GM21360 (cell line): ENCODE measurements around the gene TAF8.

ENCODE experiments used
- ATAC-seq: cut with Tn5 transposase; IDR thresholded peaks from one replicate; pipeline ENCODE4 v1.9.1; 2021; ENCODE audit warnings: mild to moderate bottlenecking, moderate library complexity; ENCODE audit not compliant: unreplicated experiment

TAF8 gene

DNA sequence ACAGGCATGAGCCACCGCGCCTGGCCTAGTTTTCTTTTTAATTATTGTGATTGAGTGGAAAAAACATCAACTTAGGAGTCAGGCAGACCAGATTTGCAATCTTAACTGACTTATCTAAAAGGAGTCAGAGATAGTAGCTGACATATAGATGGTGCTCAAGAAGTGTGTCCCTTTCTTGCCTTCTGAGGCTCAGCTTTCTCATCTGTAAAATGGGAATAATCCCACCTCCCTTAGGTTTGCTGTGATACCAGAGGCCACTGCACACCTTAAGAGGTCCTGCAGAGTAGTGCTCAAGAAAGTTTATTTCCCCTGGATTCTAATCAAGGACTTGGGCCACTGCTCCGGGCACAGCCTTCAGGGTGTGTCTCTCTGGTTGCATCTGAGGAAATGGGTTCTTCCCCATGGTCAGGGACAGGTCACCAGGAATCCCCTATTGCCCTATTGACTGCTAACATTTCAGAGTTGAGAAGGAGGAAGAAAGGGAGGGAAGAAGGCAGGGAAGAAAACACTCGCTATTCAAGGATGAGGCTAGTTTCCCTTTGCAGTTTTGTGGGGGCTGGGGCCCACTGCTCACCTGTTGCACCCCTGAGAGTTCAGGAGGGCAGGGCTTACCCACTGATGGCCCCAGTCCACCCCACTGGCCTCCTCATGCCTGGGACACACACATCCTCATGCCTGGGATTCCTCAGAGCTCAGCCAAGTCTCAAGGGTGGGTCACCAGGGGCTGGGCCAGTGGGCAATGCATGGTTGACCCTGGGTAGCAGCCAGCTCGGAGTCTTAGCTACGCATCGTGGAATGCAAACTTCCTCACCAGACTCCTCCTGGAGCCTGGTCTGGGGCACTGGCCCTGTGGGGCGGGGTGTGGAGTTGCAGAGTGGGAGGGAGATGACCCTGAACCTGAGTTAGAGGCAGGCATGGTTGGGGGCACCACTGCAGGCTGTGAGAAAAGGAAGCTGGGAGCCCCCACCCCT, 70.9 kb downstream of the TAF8 start:
- no peak for ATAC-seq

DNA sequence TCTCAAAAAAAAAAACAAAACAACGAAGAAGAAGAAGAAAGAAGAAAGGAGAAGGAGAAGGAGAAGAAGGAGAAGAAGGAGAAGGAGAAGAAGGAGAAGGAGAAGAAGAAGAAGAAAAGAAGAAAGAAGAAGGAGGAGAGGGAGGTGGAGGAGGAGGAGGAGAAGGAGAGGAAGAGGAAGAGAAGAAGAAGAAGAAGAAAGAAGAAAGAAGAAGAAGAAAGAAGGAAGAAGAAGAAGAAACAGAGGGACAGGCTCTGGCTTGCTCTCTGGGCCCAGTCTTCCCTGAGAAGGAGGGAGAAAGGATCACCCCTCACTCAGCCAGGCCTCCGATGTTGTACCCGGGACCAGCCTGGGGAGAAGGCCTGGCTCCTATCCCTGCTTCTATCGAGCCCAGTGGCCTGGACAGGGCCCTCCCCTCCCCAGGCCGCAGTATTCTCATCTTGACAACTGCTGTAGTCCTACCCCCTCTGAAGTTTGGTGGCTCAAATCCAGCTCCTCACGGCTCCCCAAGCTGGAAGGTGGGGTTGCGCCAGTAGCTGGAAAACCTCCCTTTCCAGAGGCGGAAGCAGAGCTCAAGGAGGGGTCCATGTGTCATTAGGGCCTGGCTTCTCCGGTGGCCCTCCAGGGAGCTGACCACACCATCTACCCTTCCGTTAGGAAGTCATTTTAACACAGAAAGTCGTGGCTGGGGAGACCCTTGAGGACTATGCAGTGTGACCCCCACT, 73.2 kb downstream of the TAF8 start:
- ATAC-seq = no peak

DNA sequence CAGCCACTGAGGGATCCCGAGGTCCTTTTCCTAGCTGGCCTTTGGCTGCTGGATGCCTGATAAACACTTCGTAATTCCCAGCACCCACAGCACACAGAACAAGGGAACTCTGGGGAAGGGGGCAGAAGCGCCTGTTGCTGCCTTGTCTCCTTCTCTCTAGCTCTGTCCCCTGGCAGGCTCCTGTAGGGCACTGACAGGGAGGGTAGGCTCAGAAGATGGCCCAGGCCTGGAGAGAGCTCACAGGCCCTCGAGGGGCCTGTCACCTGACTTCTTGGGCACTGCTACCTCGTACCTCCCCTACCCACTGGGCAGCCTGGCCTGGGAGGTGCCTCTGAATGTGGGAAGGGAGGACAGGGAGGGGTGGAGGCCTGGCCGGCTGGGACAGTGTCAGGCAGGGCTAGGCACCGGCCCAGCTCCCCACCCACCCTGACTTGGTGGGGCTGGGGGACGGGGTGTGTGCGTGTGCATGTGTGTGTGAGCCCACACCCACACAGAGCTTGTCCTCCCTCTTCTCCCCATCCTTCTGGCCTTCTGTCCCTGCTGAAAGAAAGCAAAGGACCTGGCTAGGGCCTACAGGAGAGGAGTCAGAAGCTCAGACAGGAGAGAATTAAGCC, 74.0 kb downstream of the TAF8 start:
- no peak for ATAC-seq

DNA sequence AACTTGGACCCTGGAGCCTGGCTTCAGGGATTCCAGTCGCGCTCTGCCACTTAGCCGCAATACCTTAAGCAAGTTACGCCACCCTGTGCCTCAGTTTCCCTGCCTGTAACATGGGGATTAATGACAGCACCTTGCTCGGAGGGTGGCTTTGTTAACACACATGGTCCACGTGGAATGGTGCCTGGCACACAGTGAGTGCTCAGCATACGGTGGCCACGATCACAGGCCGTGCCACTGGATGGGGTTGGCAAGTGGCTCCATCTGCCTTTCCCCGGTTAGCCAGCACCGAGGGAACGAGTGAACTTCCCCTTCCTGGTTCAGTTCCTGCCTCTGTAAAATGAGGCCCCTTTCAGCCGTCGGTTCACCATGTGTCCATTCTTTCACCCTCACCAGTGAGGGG, 74.9 kb downstream of the TAF8 start:
- no peak for ATAC-seq

DNA sequence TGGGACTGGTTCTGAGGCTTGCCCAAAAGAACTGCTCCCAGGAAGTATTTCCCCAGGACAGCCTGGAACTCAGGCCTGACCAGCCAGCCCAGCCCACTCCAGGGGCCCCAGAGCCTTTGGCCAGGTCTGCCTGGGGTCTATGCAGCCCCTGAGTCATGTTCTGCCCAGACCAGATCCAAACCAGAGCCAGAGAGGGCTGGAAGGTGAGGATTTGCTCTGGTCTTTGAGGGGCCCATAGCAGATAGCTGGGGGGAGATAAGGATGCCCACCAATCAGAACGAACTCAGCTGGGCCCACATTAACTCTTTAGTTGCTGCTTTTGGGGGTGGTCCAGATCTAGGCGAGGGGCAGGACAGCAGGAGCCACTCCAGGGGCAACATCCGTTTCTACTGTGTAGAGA, 75.3 kb downstream of the TAF8 start:
- ATAC-seq = no peak

DNA sequence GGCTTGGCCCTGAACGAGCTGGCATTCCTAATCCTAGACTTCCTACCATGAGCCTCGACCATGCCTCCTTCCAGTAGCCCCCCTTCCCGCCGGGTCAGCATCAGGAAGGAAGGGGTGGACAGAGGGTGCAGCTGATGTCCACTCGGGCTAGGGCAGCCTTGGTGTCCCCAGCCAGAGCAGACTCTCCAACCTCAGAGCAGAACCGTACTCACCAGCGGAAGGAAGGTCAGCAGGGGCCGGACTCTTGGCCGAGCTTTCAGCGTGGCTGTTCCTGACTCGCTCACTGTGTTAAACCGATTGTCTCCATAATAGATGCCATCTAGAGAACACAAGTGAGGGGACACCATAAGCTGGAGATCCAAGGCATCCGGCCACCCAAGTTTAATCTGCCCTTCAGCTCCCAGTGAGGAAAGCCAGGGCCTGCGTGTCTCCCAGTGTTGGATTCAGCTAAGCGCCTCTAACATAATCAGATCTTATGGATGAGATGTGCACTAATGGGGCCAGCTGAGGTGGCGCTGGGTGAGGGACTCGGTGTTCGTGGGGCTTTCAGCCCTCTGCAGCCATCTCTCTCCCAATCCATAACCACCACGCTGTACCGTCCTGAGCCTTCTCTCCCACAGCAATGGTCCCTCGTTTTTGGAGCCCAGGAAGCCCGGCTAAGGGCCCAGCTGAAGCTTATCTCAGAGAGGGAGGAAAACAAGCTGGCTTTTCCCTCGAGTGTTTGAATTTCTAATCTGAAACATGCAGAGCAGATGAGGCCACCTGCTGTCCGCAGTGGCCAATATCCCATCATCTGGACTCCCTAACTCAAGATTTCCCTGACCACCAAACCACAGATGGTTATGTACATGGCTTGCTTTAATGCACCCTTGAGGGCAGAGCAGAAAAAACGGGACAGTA, 78.4 kb downstream of the TAF8 start:
- ATAC-seq = no peak

DNA sequence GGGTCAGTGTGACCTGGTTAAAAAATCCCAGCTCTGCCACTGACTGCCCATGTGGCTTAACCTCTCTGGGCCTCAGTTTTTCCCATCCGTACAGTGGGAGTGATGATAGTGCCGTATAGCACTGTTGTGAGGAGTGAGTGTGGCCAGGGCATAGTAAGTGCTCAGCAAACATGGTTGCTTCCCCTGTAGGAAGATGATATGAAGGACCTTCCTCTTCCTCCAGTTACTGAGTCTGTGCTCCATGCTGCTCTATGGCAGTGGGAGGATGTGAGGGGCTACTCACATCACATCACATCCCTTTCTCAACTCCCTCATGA, 79.0 kb downstream of the TAF8 start:
- ATAC-seq = no peak

DNA sequence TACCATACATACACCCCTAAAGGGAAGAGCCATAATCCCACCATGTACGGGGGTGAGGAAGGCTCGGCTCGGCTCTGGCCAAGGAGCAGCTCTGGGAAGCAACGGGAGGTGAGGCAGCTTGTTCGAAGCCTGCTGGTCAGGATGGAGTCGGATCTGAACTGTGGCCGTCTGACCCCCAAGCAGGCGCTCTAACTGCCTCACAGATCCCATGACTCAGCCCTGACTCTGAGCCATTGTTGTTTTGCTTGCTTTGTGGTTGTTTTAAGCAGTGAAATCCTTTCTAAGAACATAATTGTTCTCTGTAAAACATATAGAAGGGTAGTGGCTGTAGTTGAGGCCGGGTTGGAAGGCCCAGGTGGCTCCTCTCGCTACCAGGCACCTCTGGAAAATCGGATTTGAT, 81.2 kb downstream of the TAF8 start:
- ATAC-seq = no peak

DNA sequence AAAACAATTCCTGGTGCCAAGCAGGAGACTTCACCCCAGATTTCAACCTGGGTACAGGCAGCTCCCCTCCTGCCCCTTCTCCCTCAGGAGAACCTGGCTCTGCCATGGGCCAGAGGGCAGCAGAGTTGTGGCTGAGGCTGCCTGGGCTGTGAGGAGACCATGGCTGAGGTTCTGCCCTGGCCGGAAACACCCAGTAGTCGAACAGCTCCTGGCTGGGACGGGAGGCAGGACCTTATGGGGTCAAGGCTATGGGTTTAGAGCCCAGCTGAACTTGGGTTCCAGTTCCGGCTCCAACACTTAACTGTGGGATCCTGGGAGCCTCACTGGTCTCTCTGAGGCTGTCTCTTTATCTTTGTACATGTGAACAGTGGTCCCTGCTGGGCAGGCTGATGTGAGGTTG, 83.6 kb downstream of the TAF8 start:
- ATAC-seq = no peak

DNA sequence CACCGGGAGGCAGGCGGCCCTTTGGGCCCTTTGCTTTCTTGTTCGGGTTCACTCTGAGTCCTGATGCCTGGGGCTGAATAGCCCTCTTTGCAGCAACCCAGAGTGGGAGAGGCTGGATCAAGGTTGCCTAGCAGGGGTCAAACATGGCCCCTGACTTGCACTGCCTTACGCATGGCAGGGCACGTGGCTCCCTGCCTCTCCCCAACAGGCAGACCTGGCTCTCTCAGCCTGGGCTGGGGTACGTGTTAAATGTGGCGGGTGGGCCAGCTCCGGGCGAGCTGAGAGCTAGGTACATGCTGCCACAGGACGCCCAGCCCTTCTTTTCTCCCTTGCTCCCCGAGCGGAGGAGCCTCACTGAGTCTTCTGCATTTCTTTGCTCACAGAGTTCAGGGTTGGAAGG, 84.8 kb downstream of the TAF8 start:
- no peak for ATAC-seq

DNA sequence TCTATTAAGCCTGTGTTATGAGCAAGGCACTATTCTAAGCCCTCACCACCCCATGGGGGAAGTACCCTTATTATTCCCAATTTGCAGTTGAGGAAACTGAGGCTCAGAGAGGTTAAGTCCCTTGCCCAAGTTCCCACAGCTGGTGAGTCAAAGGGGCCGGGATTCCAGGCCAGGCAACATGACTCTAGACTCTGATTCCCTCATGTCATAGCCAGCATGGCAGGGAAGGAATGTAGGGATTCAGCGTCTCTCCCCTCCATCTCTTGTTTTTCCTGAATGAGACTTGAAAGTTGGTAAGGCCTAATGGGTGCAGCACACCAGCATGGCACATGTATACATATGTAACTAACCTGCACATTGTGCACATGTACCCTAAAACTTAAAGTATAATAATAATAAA, 85.4 kb downstream of the TAF8 start:
- ATAC-seq = no peak

DNA sequence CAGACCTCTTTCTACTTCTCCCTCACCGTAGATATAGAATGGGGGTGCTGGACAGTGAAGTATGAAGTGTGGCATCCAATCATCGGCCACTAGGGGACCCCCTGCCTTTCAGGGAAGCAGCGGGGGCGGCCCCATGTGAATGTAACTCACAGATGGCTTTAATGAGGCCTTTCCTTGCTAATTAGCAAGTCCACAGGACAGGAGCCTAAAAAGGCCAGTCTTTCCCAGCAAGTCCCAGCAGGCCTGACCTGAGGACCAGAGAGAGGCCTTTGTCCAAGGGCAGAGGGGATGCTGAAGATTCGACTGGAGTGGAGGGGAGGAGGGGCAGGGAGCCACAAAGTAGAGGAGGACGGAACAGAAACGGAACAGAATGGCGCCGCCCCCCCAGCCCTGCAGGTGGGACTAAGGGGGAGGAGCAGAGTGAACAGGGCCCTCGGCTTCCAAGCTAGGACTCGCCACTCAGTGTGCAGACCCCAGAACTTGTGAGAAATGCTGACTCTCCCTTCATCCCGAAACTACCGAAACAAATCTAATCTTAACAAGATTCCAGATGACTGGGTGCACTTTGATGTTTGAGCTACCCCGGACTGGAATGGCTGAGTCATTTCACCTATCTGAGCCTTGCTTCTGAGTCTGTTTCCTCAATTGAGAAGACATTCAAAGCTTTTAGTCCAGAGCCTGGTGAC, 86.3 kb downstream of the TAF8 start:
- no peak for ATAC-seq
